Endothelial cell (in vitro differentiated cells): ENCODE results near the gene DCANP1. TPM values are rescaled to one million over a fixed set of nuclear protein-coding genes. Genes with fewer than 3 reads are reported as not detected.

ENCODE experiments used
- DNase-seq: peaks from one replicate; pipeline ENCODE4 v3.0.0; 2021; ENCODE audit warnings: low spot score
- H3K27ac Mint-ChIP-seq: one replicate; pipeline ENCODE4 v1.8.0; 2021; ENCODE audit warnings: mixed read lengths, inconsistent platforms; ENCODE audit not compliant: unreplicated experiment
- H3K27me3 Mint-ChIP-seq: one replicate; pipeline ENCODE4 v1.8.0; 2021; ENCODE audit warnings: mild to moderate bottlenecking, moderate library complexity, mixed read lengths, inconsistent platforms; ENCODE audit not compliant: unreplicated experiment
- H3K36me3 Mint-ChIP-seq: one replicate; pipeline ENCODE4 v1.8.0; 2021; ENCODE audit warnings: mild to moderate bottlenecking, low read depth, mixed read lengths, inconsistent platforms; ENCODE audit not compliant: unreplicated experiment
- H3K4me1 Mint-ChIP-seq: one replicate; pipeline ENCODE4 v1.8.0; 2021; ENCODE audit warnings: mild to moderate bottlenecking, mixed read lengths, inconsistent platforms; ENCODE audit not compliant: unreplicated experiment
- H3K4me3 Mint-ChIP-seq: one replicate; pipeline ENCODE4 v1.8.0; 2021; ENCODE audit warnings: mild to moderate bottlenecking, mixed read lengths, inconsistent platforms; ENCODE audit not compliant: unreplicated experiment
- H3K9me3 Mint-ChIP-seq: one replicate; pipeline ENCODE4 v1.8.0; 2021; ENCODE audit warnings: mixed read lengths, inconsistent platforms; ENCODE audit not compliant: unreplicated experiment
- total RNA-seq: library from RNA; stranded (reverse); fragmentation: NEBNext Ultra II Directional; extraction: Animal tissue kit (Norgen Biotek cat#: 25700); gene quantifications from one replicate; pipeline ENCODE4 v1.2.1, GENCODE V29; 2021; ENCODE audit not compliant: unreplicated experiment
- TF ChIP-seq, protein P1 (sequence below): fragments of 200-600 bp; sonication (generic); IDR thresholded peaks from one replicate; pipeline ENCODE4 v1.5.0; 2021; ENCODE audit warnings: antibody characterized with exemption; ENCODE audit not compliant: unreplicated experiment

The DCANP1 gene
- total RNA-seq, 1 donor from 2014 or later: not detected

DNA sequence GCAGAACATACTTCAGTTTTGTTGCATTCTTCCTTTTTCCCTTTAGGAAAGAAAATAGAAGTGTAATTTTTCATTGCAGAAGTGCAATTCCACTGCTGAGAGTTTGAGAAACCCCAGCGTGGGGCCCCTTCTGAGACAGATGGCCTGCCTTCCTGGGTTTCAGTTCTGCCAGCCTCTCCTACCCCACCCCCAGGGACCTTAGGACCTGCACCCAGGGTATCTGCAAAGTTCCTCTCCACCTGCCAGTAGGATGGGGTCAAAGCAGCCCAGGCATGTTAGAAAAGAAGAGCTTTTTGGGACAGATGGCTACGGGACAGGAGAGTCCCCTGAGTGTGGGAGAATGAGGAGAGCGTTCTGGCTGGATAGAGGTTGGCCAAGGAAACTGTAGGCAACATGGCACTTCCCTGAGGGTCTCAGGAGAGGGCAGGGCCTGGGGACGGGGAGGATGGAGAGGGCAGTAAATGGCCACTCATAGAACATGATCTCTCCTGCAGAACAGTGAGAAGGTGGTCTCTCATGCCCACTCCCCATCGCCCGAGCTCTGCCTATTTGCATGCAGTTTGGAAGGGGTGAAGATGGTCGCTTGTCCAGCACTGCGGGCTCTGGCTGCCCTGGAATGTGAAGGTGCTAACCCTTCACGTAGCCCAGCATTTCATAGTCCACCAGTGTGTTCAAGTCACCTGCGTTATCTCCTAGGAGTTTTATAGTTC is 5.3 kb upstream of the DCANP1 start, which contains the start of gene TIFAB:
TSS of gene TIFAB (minus strand) at position 31 of the 710 bp plus-strand sequence. CDS start 2,412 bp downstream, outside the sequence.
- Mint-ChIP-seq H3K36me3 (no peaks in the 10 kb centered on the region), H3K4me1 (peaks cover 12% of the 10 kb centered on the region), H3K9me3 (no peaks in the 10 kb centered on the region), H3K4me3 (no peak within 1 kb of the TSS), H3K27ac (no peak within 1 kb of the TSS), H3K27me3 (peaks cover 5% of the 10 kb centered on the region)
- DNase-seq: no peak
- TF ChIP-seq, protein P1, sequence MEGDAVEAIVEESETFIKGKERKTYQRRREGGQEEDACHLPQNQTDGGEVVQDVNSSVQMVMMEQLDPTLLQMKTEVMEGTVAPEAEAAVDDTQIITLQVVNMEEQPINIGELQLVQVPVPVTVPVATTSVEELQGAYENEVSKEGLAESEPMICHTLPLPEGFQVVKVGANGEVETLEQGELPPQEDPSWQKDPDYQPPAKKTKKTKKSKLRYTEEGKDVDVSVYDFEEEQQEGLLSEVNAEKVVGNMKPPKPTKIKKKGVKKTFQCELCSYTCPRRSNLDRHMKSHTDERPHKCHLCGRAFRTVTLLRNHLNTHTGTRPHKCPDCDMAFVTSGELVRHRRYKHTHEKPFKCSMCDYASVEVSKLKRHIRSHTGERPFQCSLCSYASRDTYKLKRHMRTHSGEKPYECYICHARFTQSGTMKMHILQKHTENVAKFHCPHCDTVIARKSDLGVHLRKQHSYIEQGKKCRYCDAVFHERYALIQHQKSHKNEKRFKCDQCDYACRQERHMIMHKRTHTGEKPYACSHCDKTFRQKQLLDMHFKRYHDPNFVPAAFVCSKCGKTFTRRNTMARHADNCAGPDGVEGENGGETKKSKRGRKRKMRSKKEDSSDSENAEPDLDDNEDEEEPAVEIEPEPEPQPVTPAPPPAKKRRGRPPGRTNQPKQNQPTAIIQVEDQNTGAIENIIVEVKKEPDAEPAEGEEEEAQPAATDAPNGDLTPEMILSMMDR: no peak

DNA sequence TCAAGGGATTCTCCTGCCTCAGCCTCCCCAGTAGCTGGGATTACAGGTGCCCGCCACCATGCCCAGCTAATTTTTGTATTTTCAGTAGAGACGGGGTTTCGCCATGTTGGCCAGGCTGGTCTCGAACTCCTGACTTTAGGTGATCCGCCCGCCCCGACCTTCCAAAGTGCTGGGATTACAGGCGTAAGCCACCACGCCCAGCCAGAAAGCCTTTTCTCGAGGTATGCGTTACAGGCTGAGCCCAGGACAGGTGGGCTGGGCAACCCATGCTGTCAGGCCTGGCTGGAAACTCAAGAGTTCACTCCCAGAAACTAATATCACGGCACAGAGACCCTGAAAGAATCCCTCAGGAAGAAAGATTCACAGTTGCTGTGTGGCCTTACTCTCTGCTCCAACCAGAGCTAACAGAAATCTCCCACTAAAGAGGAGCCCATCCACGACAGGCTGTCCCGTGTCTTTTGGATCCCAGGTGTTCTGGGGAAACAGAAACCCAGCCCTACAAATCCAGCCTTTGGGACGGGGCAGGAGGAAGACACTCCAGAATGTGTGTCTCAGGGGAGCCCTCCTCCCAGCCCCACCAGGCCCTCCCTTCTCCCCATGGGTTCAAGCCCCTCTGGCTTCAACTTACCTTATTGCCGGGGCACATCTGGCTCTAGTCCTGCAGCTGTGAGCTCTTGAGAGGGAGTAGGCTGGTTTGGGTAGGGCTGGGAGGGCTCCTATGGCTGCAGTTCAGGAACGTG is 4.6 kb upstream of the DCANP1 start:
- no peak overlapping the region for H3K27ac Mint-ChIP-seq
- no peak overlapping the region for H3K4me3 Mint-ChIP-seq
- H3K27me3 Mint-ChIP-seq: peaks cover 3% of the 10 kb centered on the region
- DNase-seq: no peak
- H3K36me3 Mint-ChIP-seq: no peaks in the 10 kb centered on the region
- TF ChIP-seq, protein P1: no peak
- no peaks in the 10 kb centered on the region for H3K9me3 Mint-ChIP-seq
- peaks cover 18% of the 10 kb centered on the region for H3K4me1 Mint-ChIP-seq

DNA sequence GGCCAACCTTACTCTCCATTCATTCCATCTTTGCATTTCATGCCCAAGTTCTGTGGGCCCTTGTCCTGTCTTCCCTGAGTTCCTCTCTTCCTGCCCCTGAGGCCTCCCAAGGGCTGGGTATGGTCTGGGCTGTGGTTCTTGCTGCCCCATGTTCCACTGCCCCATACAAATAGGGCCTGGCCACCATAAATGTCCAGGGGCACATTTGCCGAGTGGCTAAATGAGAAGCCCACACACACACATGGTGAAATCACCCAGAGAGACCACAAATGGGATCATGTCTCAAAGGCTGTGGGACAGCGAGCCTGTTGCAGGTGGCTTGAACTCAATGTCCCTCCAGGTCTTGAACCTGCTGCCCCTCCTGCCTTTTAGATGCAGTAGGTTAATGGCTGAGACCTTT is 3.8 kb upstream of the DCANP1 start:
- no peak overlapping the region for H3K27ac Mint-ChIP-seq
- no peaks in the 10 kb centered on the region for H3K36me3 Mint-ChIP-seq
- peaks cover 20% of the 10 kb centered on the region for H3K4me1 Mint-ChIP-seq
- no peak for DNase-seq
- TF ChIP-seq, protein P1: no peak
- no peak overlapping the region for H3K4me3 Mint-ChIP-seq
- peaks cover 2% of the 10 kb centered on the region for H3K27me3 Mint-ChIP-seq
- H3K9me3 Mint-ChIP-seq: no peaks in the 10 kb centered on the region

DNA sequence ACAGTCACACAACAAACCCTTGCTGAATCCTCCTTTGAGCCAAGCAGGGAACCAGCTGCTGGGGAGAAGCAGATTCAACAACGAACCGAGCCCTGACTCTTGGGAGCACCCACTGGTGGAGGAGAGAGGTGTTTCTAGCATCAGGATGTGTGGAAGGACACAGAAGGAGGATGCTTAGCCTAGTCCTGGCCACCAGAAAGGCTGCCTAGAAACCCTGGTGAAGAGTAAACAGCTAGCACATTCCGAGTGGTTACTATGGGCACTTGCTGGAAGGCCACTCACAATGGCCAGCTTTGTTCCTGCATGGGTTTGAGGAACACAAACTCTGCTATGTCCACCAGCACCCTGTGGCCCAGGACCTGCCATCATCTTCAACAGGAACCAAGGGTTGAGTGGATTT is 3.2 kb upstream of the DCANP1 start:
- Mint-ChIP-seq H3K4me3 (no peak overlapping the region), H3K27ac (no peak overlapping the region), H3K9me3 (no peaks in the 10 kb centered on the region), H3K36me3 (no peaks in the 10 kb centered on the region), H3K27me3 (peaks cover 2% of the 10 kb centered on the region), H3K4me1 (peaks cover 20% of the 10 kb centered on the region)
- DNase-seq: no peak
- TF ChIP-seq, protein P1: no peak

DNA sequence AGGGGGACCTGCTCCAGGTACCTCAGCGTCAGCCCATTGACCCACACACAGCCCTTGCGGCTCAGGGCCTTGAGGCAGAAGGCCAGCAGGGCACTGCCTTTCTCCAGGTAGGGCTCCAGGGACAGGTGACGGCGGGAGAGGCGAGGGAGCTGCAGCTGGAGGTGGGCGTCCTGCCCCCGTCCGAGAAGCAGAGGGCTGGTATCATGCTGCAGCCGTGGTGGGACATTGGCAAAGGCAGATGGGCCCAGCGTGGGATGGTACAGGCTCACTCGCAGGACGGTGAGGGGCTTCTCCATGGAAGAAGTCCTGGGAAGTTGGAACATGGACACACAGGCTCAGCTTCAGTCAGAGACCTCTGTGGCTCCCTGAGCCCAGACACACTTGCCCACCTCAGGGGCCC is 2.5 kb upstream of the DCANP1 start:
- no peak for DNase-seq
- H3K36me3 Mint-ChIP-seq: no peaks in the 10 kb centered on the region
- H3K27me3 Mint-ChIP-seq: peaks cover 2% of the 10 kb centered on the region
- H3K27ac Mint-ChIP-seq: no peak overlapping the region
- TF ChIP-seq, protein P1: no peak
- H3K4me1 Mint-ChIP-seq: peaks cover 20% of the 10 kb centered on the region
- H3K4me3 Mint-ChIP-seq: no peak overlapping the region
- H3K9me3 Mint-ChIP-seq: no peaks in the 10 kb centered on the region
